SK-N-SH treated with all-trans-retinoic acid at 6 μM for 48 hours (cell line): Measurements from ENCODE around the gene ZNF583.

Source experiments
- GLIS3 ChIP-seq: fragments of 250-450 bp; sonication (Bioruptor Pico); IDR thresholded peaks from 2 replicates; pipeline ENCODE4 v1.5.0; 2020; ENCODE audit warnings: mild to moderate bottlenecking, moderate library complexity
- ISL1 ChIP-seq: fragments of 250-450 bp; sonication (Bioruptor Pico); IDR thresholded peaks from 2 replicates; pipeline ENCODE4 v2.1.2; 2022; ENCODE audit warnings: mild to moderate bottlenecking, moderate library complexity
- OSR1 ChIP-seq: fragments of 250-450 bp; sonication (Bioruptor Pico); IDR thresholded peaks from 2 replicates; pipeline ENCODE4 v1.8.0; 2022; ENCODE audit warnings: moderate library complexity, mild to moderate bottlenecking, inconsistent platforms
- ZFP3 ChIP-seq: fragments of 250-450 bp; sonication (Bioruptor Pico); IDR thresholded peaks from 2 replicates; pipeline ENCODE4 v1.5.0; 2020; ENCODE audit warnings: mild to moderate bottlenecking, moderate library complexity
- TF ChIP-seq, protein P1 (sequence below): fragments of 250-450 bp; sonication (Bioruptor Pico); IDR thresholded peaks from 2 replicates; pipeline ENCODE4 v1.8.0; 2020; ENCODE audit warnings: mild to moderate bottlenecking, moderate library complexity, borderline replicate concordance
- TF ChIP-seq, protein P2 (sequence below): fragments of 250-450 bp; sonication (Bioruptor Pico); IDR thresholded peaks from 2 replicates; pipeline ENCODE4 v1.5.1; 2020; ENCODE audit warnings: low read depth, mild to moderate bottlenecking, moderate library complexity

DNA sequence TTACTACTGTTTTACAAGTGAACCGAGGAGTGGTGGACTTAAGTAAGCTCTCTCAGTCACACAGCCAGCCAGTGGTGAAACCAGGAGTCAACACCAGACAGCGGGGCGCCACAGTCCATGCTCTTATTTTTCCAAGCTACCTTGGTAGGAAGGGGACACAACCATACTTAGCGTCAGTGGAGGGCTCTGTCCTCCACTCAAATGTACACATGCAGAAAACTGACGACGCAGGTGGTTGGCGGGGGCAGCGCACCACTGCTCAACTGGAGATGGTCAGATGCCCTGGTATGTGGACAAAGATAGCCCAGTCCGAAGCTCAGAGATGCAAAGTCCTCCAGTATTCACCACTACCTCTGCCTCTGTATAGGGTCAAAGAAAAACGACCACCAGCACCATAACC lies 72.0 kb downstream of the ZNF583 start:
- TF ChIP-seq ISL1 (no peak), GLIS3 (CRISPR knock-in tag) (no peak), ZFP3 (CRISPR knock-in tag) (no peak), OSR1 (no peak)
- TF ChIP-seq, protein P1, sequence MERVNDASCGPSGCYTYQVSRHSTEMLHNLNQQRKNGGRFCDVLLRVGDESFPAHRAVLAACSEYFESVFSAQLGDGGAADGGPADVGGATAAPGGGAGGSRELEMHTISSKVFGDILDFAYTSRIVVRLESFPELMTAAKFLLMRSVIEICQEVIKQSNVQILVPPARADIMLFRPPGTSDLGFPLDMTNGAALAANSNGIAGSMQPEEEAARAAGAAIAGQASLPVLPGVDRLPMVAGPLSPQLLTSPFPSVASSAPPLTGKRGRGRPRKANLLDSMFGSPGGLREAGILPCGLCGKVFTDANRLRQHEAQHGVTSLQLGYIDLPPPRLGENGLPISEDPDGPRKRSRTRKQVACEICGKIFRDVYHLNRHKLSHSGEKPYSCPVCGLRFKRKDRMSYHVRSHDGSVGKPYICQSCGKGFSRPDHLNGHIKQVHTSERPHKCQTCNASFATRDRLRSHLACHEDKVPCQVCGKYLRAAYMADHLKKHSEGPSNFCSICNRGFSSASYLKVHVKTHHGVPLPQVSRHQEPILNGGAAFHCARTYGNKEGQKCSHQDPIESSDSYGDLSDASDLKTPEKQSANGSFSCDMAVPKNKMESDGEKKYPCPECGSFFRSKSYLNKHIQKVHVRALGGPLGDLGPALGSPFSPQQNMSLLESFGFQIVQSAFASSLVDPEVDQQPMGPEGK (CRISPR knock-in tag): no peak
- TF ChIP-seq, protein P2, sequence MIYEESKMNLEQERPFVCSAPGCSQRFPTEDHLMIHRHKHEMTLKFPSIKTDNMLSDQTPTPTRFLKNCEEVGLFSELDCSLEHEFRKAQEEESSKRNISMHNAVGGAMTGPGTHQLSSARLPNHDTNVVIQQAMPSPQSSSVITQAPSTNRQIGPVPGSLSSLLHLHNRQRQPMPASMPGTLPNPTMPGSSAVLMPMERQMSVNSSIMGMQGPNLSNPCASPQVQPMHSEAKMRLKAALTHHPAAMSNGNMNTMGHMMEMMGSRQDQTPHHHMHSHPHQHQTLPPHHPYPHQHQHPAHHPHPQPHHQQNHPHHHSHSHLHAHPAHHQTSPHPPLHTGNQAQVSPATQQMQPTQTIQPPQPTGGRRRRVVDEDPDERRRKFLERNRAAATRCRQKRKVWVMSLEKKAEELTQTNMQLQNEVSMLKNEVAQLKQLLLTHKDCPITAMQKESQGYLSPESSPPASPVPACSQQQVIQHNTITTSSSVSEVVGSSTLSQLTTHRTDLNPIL: no peak
